Measurements from ENCODE around the gene SMARCA2.

- TF ChIP-seq CTCF (IDR thresholded peaks at IDR 0.05) (no peak), EZH2 (IDR thresholded peaks at IDR 0.05; ENCODE audit: borderline replicate concordance, insufficient read depth, low read depth, low read length, poor library complexity, severe bottlenecking) (no peak)
These were observed 71.8 kb downstream of the SMARCA2 start for GRCh38 chr9:2086971-2087370.
